ENCODE measurements around the gene NLGN1. TPM values are rescaled to one million over a fixed set of nuclear protein-coding genes. Genes with fewer than 3 reads are reported as not detected.
"Not testable (repeated sequence)": the region's sequence is repeated elsewhere in the genome, so short reads cannot be mapped to it uniquely, and the experiment has no call there.

Gene NLGN1
- 8.2 and 20.4 TPM in 2 replicates for total RNA-seq

DNA sequence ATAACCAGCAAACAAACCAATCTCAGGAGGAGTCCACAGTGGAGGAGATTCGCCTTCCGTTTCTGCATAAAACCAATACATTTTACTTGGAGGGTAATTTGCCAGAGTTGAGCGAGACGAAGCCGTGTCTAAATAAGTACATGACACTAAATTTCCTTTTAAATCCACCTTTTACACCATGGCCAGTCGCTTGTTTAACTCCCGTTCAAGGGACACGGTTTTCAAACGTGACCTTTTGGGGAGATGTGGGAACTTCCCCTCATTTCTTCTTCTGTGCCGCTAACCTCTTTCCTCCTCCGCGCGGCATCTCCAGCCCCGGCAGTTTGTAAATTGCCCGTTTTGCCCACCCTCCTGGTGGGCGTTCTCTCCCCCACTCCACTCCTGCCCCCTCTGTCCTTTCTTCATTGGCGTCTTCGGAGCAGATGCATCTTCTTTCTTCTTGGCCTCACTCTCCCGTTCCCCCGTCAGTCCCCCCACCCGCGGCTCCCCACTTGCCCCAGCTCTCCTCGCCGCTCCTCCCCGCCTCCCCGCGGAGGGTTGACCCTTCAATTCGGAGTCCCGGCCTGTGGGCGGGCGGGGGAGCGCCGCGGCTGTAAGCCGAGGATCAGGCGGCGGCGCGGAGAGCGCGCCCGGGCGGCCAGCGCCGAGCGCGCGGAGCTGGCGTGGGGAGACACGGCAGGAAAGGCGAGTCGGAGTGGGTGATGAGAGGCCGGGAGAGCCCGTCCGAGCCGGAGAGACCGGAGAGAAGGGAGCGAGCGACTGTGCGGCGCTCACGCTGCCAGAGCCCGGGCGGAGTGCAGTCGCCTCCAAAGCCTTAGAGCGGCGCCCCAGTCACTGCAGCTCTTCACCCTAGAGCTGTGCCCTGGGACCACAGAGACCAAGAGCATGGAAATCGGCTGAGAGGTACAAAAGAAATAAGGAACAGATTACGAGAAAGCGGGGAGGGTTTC is at the start of gene NLGN1:
Gene NLGN1, plus strand, starts transcription at position 584 of the 950 bp plus-strand sequence.
- peak; percentile 45 for DNase-seq (ENCODE audit: low read depth)

DNA sequence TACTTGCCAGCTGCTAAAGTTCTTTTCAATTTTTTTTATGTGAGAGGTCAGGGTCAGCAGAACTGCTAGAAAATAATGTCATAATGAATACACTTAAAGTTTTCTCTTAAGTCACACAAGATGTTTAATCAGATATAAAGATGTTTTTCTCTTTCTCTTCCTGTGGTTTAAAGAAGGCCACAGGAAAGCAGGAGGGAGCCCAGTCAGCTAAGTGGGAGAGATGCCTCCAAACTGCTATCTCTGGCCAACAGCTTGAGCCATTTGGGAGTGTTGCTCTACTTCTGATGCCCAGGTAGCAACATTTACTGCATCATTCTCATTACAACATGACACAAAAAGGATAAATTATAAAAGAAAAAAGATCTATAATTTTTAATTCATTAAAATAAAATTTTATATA is 45.7 kb upstream of the NLGN1 start:
- DNase-seq (ENCODE audit: low read depth): no peak

DNA sequence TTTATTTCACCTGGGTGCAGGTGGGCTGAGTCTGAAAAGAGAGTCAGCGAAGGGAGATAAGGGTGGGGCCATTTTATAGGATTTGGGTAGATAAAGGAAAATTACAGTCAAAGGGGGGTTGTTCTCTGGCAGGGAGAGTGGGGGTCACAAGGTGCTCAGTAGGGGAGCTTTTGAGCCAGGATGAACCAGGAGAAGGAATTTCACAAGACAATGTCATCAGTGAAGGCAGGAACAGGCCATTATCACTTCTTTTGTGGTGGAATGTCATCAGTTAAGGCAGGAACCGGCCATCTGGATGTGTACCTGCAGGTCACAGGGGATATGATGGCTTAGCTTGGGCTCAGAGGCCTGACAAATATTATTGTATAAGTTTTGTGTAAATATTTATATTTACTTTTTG is 44.4 kb upstream of the NLGN1 start:
- DNase-seq (ENCODE audit: low read depth): not testable (repeated sequence)

DNA sequence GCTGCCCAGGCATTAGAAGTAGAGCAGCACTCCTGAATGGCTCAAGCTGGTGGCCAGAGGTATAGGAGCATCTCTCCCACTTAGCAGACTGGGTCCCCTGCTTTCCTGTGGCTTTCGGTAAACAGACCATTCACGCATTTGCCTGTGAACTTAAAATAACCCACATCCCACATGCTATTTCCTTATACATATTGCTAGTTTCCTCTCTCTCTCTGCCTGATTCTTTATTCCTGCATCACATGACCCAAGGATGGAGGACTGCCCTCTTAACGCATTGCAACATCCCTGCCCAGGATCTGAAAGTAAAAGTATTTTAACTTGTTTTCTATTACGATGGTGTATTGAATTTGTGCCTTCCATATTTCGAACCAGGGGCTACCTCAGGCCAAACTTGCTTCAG is 43.4 kb upstream of the NLGN1 start:
- no peak for DNase-seq (ENCODE audit: low read depth)

DNA sequence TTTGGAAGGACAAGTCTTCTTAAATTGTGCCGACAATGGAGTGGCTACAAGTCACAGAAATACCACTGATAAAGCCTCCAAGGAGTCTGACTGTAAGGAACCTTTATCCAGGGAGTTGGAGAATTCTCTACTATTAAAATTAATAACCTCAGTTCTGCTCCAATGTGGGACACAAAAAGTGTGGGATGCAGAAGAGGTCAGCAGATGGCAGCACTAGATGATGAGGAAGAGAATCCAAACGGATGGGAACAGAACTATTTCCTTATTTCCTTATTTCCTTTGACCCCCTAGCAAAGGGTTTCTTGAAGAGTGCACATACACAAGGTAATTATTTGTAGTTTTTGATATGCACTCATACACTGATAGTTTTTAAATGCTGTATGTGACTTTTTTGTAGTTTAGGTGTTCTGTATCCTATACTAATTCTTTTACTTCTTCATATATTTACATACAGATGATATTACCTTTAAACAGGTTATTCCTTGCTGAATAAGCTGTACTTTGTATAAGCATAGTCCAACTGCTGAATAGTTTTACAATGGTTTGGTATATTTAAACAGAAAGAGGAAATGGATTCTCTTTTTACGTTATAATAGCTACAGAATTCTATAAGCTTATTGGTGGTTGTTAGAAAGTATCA is 25.6 kb upstream of the NLGN1 start:
- DNase-seq (ENCODE audit: low read depth): peak; percentile 46

DNA sequence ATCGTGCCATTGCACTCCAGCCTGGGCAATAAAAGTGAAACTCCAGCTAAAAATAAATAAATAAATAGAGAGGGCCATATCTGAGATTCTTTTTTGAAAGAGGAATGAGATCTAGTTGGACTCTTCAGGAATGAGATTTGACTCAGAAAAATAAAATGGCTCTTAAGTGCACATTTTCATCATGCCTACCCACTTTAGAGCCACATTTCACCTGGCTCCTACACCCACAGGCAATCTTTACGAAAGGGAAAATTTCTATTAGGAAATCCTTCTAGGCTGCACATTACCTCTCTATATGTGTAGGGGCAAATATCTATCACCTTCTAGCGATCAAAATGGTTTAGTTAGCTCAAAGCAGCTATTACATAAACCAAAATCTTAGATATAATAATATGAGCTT is 16.9 kb upstream of the NLGN1 start:
- DNase-seq (ENCODE audit: low read depth): no peak

DNA sequence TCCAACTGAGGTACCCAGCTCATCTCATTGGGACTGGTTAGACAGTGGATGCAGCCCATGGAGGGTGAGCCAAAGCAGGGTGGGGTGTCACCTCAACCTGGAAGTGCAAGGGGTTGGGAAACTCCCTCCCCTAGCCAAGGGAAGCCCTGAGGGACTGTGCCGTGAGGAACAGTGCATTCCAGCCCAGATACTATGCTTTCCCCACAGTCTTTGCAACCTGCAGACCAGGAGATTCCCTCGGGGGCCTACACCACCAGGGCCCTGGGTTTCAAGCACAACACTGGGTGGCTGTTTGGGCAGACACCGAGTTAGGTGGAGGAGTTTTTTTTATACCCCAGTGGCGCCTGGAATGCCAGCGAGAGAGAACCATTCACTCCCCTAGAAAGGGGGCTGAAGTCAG is 15.6 kb upstream of the NLGN1 start:
- DNase-seq (ENCODE audit: low read depth): not testable (repeated sequence)

DNA sequence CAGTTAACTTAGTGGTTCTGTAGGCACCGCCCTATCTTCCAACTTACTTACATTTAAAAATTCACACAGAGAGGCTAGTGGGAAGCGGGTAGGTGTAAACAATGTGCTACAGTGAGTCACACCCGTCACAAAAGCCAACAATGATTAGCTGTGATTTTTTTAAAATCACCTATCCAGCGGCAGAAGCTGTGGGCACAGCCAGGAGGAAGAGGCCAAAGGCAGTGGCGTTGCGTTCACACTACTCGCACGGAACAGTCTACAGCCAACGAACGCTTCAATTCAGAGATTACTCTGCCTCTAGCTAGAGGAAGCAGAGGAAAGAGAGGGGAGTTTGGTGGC is 2.5 kb upstream of the NLGN1 start:
- peak; percentile 93 for DNase-seq (ENCODE audit: low read depth)

DNA sequence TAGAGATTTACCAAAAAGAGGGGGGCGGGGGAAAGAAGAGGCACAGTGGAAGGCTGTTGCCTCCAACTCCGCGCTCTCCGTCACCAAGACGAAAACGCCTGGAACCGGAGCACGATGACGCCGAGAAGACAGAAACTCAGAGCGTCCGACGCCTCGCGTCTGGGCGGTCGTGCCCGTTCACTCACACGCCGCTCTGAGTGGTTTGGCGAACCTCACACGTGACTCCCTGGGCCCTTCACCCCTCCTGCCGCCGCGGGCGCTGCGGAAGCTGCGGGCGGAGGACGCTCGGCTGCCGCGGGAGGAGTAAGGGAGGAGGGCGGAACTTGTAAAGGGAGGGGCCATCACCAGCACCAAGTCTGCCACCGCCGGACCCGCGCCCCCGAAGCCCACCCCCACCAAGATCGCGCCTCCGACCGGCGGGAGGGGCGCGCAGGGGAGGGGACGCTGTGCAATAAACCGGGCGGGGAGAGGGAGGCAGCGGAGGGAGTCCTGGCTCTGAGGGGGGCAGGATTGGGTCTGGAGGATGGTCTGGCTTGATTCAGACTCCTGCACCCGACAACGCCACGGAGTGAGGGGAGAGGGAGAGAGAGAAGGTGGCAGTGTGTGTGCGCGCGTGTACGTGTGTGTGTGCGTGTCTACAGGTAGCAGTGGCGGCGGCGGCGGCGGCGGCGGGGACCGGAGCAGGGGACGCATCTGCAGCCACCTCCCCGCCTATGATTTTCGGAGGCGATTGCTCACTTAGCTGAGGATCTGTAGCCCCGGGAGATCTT is 1.9 kb upstream of the NLGN1 start:
- peak; percentile 67 for DNase-seq (ENCODE audit: low read depth)

DNA sequence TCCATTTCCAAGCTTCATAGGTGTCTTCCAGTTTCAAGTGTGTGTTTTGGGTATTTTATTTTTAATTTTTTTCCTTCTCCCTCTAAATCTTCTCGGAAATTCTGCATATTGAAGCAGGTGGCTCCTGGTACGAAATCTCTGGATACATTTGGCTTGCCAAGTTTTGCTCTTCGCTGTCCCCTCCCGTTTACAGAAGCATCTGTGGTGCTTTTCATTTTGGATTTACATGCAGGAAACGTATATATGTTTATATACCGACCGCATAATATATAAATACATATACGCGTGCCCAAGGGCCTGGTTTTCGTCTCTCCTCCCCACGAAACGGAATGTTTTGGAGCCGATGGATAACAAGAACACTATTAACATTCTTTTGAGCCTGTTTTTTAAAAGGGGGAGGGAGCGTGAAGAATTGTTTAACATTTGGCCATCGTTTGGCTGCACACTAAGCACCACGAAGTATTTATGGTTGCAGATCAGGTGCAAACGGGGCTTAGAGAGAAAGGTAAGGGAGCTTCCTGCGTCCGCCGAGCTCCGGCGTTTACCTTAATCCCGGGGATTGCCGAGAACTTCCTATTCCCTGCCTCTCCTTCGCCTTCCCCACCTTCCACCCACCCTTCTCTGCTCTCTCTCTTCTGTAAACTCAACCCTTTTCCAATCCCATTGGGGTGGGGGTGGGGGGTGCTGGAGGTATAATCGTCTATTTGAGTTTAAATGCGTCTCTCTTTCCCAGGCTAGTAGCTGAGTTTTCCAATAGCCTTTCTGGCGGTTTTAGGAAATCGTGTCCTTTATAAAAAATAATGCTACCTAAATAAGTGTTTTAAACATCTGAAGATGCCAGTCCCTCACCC is 1.1 kb upstream of the NLGN1 start:
- DNase-seq (ENCODE audit: low read depth): peak; percentile 12

DNA sequence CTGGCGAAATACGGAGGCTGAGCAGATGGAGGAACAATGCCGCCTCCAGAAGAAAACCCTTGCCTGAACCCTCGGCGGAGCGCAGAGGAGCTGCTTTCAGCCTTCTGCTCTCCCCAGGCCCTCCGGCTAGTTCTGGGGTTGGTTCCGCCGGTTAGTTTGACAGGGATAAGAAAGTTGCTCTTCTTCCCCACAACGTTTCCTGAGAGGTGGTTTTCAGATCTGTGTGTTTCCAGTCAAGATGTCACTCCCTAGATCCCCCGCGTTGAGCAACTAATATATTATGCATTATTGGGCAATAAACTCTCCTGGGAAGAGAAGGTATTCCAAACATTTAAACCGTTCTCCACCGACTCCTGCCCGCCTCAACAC is 551 bp downstream of the NLGN1 start:
- DNase-seq (ENCODE audit: low read depth): peak; percentile 84

DNA sequence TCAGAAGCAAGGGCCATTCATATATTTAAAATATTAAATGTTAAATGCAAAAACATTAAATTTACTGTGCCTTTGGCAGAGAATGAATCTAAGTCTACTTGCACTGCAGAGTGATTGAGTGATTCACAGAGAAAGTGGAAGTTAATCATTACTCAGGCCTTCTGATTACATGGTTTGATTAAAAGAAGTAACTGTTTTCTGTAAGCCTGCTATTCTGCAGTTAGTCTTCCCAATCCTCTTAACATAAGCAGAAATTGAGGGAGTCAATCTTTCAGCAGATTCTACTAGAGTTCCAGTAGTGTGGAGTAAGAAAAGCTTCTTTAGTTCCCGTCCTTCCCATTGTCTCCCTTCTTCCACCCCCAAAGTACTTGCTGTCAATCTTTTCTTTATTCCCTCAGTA is 1.5 kb downstream of the NLGN1 start:
- peak; percentile 91 for DNase-seq (ENCODE audit: low read depth)

DNA sequence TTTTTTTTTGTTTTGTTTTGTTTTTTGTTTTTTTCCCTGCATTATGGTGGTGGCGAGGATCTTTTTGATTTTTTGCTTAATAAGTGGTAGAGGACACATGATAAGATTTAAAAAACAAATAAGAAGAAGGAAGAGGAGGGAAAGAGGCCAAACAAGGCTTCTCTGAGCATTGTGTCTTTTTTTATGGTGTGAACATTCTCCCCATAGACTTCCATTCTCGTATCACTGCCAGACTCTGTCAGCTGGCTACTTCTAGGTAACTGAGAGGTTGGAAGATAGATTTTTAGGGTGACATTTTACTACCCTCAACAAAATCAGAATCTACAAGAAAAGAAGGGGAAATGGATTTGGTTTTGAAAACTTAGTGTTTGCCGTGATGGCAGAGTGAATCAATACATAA is 3.8 kb downstream of the NLGN1 start:
- no peak for DNase-seq (ENCODE audit: low read depth)

DNA sequence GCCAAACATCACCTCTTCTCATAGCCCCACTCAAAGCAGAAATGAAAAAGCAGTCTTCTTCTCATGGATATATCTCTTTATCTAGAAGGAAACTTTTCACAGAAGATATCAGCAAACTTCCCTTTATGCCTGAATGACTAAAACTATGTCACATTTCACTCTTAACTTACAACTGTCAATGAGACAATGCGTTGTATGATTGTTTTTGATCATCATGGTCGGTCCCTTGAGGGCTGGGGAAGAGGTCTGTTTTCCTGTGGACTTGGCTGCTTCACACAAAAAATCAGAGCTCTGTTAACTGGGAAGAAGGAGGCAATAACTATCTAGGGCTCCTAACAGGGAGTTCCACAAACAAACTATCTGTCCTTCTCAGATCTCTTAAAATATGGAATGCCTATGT is 5.1 kb downstream of the NLGN1 start:
- no peak for DNase-seq (ENCODE audit: low read depth)

DNA sequence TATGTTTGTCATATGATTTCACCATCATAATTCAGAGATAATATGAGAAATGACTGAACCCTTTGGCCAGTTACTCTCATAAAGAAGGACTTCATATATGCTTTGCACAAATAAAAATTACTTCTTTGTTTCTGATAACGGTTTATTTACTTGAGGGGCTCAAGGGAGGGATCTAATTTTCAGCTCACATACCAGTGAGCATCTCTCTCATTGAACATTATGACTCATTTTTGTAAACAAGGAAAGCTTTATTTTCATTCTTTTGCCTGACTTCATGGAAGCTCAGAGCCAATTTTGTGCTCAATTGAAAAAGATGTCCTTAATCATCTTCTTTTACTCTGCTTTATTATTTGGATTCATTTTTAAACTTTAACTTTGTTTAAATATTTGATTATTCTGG is 5.8 kb downstream of the NLGN1 start:
- DNase-seq (ENCODE audit: low read depth): no peak

DNA sequence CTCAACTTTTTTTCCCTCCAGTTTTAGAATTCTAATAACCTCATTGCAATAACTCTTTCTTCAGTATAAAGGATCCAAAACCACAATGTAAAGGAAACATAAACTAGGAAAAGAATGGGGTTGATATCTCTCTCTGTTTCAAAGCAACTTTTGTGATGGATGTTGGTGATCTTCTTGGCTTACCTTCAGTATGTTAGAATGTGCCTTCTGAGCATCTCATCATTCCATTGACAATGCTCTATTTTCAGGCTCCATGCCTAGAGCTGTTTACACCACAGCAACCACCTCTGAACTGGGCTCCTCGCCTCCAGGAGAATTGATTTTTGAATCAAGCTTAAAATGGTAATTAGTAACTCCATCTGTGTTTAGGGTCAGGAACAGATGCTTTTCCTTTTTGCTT is 6.6 kb downstream of the NLGN1 start:
- DNase-seq (ENCODE audit: low read depth): no peak

DNA sequence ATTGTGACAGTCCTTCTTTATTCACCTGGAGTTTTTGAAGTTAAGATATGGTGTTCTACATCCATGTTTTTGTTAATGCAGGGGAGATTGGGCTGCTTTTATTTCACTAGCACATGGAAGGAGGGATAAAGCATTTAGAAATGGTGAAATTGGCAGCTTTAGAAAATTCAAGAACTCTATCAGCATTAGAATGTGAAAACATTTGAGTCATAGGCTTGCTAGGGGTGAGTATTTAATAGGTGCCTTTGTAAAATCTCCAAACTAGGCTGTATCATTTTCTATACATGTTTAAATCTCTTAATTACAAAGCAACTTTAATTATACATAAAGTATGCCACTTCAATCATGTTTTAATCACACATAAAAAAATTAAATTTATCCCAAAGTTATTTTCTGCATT is 12.9 kb downstream of the NLGN1 start:
- no peak for DNase-seq (ENCODE audit: low read depth)

DNA sequence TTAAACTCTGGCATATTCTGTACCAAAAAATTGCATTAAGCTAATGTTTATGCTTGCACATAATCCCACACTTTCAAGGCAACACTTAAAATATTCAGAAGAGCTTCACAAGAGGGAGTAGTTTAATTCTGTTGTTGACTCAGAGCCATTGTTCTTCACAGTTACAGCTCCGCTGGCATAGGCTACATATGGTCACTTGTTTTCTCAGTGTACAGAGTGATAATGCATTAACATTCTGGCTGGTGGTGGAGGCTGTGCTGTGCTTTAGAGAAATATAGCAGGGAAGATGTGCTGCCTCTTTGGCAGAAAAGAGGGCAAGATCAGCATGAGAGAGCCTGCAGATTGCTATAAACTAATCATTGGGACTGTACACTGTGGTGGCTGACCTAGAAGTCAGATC is 13.3 kb downstream of the NLGN1 start:
- no peak for DNase-seq (ENCODE audit: low read depth)

DNA sequence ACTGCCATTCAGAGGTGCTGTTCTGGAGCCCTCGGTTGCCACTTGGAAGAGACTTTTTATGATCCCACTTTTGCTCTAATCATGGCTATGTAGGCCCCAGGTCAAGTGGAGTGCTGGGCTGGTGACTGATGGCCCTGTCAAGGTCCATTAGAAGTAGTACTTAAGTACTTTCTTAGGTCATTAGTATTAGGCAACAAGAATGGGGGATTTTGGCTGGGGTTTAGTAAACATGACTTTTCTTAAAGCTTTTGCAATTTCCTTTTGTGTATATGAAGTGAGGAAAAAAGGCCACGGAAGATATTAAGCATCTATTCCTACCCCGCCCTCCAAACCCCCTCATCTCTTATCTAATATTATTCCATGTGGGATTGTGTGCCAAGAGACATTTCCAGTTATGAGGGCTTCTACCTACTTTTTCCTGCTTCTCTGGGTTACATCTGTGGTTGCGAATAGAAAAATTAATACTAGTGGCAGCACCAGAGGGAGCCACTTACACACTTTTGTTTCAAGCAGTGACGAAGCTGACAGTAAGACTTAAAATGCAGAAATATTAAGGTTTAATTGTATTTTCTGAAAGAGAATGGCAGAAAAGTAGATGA is 13.9 kb downstream of the NLGN1 start:
- peak; percentile 53 for DNase-seq (ENCODE audit: low read depth)

DNA sequence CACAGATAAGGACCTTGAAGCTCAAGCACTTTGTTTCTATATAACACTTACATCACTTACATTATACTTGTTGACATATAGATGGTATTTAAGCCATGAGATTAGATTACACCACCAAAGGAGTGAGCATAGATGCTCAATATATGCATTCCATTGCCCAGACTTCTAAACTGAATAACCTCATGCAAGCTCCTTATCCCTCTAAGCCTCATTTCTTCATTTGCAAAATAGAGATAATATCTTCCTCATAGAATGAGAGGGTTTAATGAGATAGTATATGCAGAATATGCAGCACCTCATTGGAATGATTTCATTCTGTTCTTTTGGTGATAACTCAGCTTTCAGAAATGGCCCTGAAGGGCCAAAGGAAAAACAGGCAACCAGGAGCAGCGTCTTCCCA is 18.5 kb downstream of the NLGN1 start:
- DNase-seq (ENCODE audit: low read depth): no peak

DNA sequence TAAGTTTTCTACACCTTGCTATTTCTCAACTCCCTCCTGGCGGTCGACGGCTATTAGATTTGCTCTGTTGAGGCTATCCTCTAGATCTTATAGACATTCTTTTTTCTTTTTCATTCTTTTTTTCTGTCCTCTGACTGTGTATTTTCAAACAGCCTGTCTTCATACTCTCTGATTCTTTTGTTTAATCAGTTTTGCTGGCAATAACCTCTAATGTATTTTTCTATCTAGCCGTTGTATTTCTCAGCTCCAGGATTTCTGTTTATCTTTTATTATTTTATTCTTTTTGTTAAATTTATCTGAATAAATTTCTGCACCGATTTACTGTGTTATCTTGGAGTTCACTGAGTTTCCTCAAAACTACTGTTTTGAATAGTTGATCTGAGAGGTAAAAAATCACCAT is 31.5 kb downstream of the NLGN1 start:
- no peak for DNase-seq (ENCODE audit: low read depth)
